ENCODE data around the gene TMEM63B.

TMEM63B gene

GRCh38 chr6:44117397-44118128 is 9.8 kb upstream of the TMEM63B start:
- peak; percentile 51 for DNase-seq (ENCODE audit: low spot score)

GRCh38 chr6:44119704-44120262 is 7.6 kb upstream of the TMEM63B start:
- DNase-seq (ENCODE audit: low spot score): no peak

GRCh38 chr6:44120692-44121443 is 6.5 kb upstream of the TMEM63B start:
- DNase-seq (ENCODE audit: low spot score): no peak

GRCh38 chr6:44122801-44123200 is 4.6 kb upstream of the TMEM63B start:
- DNase-seq (ENCODE audit: low spot score): no peak

GRCh38 chr6:44123544-44123943 is 3.8 kb upstream of the TMEM63B start:
- no peak for DNase-seq (ENCODE audit: low spot score)

GRCh38 chr6:44126320-44127149 is 819 bp upstream of the TMEM63B start:
- DNase-seq (ENCODE audit: low spot score): peak; percentile 16

- peak; percentile 28 for DNase-seq (ENCODE audit: low spot score)
These were observed 915 bp downstream of the TMEM63B start for GRCh38 chr6:44128020-44128917.

GRCh38 chr6:44129841-44130322 is 2.5 kb downstream of the TMEM63B start:
- no peak for DNase-seq (ENCODE audit: low spot score)

GRCh38 chr6:44131892-44132291 is 4.5 kb downstream of the TMEM63B start:
- DNase-seq (ENCODE audit: low spot score): no peak

GRCh38 chr6:44132476-44132875 is 5.1 kb downstream of the TMEM63B start:
- no peak for DNase-seq (ENCODE audit: low spot score)

GRCh38 chr6:44133003-44133931 is 5.9 kb downstream of the TMEM63B start:
- no peak for DNase-seq (ENCODE audit: low spot score)

GRCh38 chr6:44133981-44134711 is 6.8 kb downstream of the TMEM63B start:
- no peak for DNase-seq (ENCODE audit: low spot score)

- no peak for DNase-seq (ENCODE audit: low spot score)
These were observed 7.9 kb downstream of the TMEM63B start for GRCh38 chr6:44135173-44135758.

- no peak for DNase-seq (ENCODE audit: low spot score)
These were observed 8.5 kb downstream of the TMEM63B start for GRCh38 chr6:44135875-44136274.

GRCh38 chr6:44138717-44139350 is 11.5 kb downstream of the TMEM63B start:
- no peak for DNase-seq (ENCODE audit: low spot score)

- DNase-seq (ENCODE audit: low spot score): no peak
These were observed 12.0 kb downstream of the TMEM63B start for GRCh38 chr6:44139351-44139743.

GRCh38 chr6:44142835-44143234 is 15.5 kb downstream of the TMEM63B start:
- DNase-seq (ENCODE audit: low spot score): no peak

GRCh38 chr6:44143731-44144130 is 16.4 kb downstream of the TMEM63B start:
- no peak for DNase-seq (ENCODE audit: low spot score)
